K562 (cell line): Measurements from ENCODE around the gene MAML1. TPM values are rescaled to one million over a fixed set of nuclear protein-coding genes. Genes with fewer than 3 reads are reported as not detected.

Experiments
- ARID2 ChIP-seq: fragments of 450-650 bp; IDR thresholded peaks from 2 replicates; pipeline ENCODE4 v1.6.1; 2017; ENCODE audit warnings: antibody characterized with exemption, mild to moderate bottlenecking
- CBFB ChIP-seq: sonication (generic); formaldehyde crosslinking; IDR thresholded peaks from 2 replicates; pipeline ENCODE4 v1.4.0; 2020; ENCODE audit warnings: mild to moderate bottlenecking, missing genetic modification reagents
- CBX8 ChIP-seq: fragments of 200-600 bp; sonication (generic); IDR thresholded peaks from 2 replicates; pipeline ENCODE4 v1.6.1; 2012; ENCODE audit warnings: borderline replicate concordance, mixed run types, low read depth, mild to moderate bottlenecking, moderate library complexity, mixed read lengths, low read length, control low read depth, inconsistent platforms; ENCODE audit not compliant: poor library complexity, severe bottlenecking; ENCODE audit errors: extremely low read depth
- CHD1 ChIP-seq: fragments of 200-600 bp; sonication (generic); IDR thresholded peaks from one replicate; pipeline ENCODE4 v1.6.1; 2012; ENCODE audit warnings: mild to moderate bottlenecking, moderate library complexity, low read length, inconsistent platforms
- CHD4 ChIP-seq: fragments of 200-600 bp; sonication (generic); IDR thresholded peaks from 3 replicates; pipeline ENCODE4 v1.6.1; 2012; ENCODE audit warnings: low read depth, mild to moderate bottlenecking, mixed read lengths, low read length, inconsistent platforms; ENCODE audit not compliant: insufficient read depth, insufficient replicate concordance, poor library complexity, severe bottlenecking
- DPF2 ChIP-seq: fragments of 450-650 bp; IDR thresholded peaks from 2 replicates; pipeline ENCODE4 v1.6.1; 2016
- FOSL1 ChIP-seq: fragments of 200-800 bp; sonication (Bioruptor generic); conservative IDR thresholded peaks from 2 replicates; pipeline ENCODE4 v1.6.1; 2016; ENCODE audit warnings: missing genetic modification characterization, missing compliant biosample characterization
- FOXP1 ChIP-seq: sonication (generic); formaldehyde crosslinking; IDR thresholded peaks from 2 replicates; pipeline ENCODE4 v1.8.0; 2022; ENCODE audit warnings: mild to moderate bottlenecking, missing genetic modification reagents
- HMGXB4 ChIP-seq: sonication (generic); formaldehyde crosslinking; IDR thresholded peaks from 2 replicates; pipeline ENCODE4 v1.8.1; 2023; ENCODE audit warnings: mild to moderate bottlenecking, missing genetic modification reagents
- MAFK ChIP-seq: IDR thresholded peaks from 2 replicates; pipeline ENCODE4 v1.6.1; 2011; ENCODE audit warnings: low read length, improper control_type of control experiment
- MCM5 ChIP-seq: fragments of 450-650 bp; IDR thresholded peaks from 2 replicates; pipeline ENCODE4 v1.6.1; 2016; ENCODE audit warnings: low read depth
- MCM7 ChIP-seq, 2 experiments: fragments of 450-650 bp; IDR thresholded peaks; 2 replicates each; pipeline ENCODE4 v1.6.1; 2016 to 2018
- NRF1 ChIP-seq, 2 experiments: fragments of 450-650 bp; IDR thresholded peaks in 1 of 2; conservative IDR thresholded peaks in 1 of 2; 2 replicates each; pipeline ENCODE4 v1.6.1; 2014; ENCODE audit warnings: mild to moderate bottlenecking in 2 of 2
- SREBF2 ChIP-seq: sonication (generic); formaldehyde crosslinking; IDR thresholded peaks from 2 replicates; pipeline ENCODE4 v1.4.0; 2020; ENCODE audit warnings: mild to moderate bottlenecking, missing genetic modification reagents
- TBP ChIP-seq: optimal IDR thresholded peaks from 2 replicates; pipeline ENCODE3; 2011; ENCODE audit warnings: low read depth, low read length, improper control_type of control experiment
- TCF3 ChIP-seq: sonication (generic); formaldehyde crosslinking; IDR thresholded peaks from 2 replicates; pipeline ENCODE4 v1.4.0; 2020; ENCODE audit warnings: mild to moderate bottlenecking, missing genetic modification reagents
- ZBTB7A ChIP-seq: IDR thresholded peaks from 2 replicates; pipeline ENCODE4 v1.6.1; 2011; ENCODE audit warnings: low read depth, mild to moderate bottlenecking, low read length, moderate library complexity, borderline replicate concordance; ENCODE audit not compliant: control insufficient read depth
- ZFP1 ChIP-seq: fragments of 450-650 bp; formaldehyde crosslinking; IDR thresholded peaks from 2 replicates; pipeline ENCODE4 v1.4.0; 2020; ENCODE audit warnings: mild to moderate bottlenecking, mixed read lengths
- ZKSCAN1 ChIP-seq: fragments of 150-350 bp; IDR thresholded peaks from 2 replicates; pipeline ENCODE4 v1.6.1; 2016; ENCODE audit warnings: low read depth, low read length
- ZNF140 ChIP-seq: fragments of 250-450 bp; sonication (Bioruptor Pico); IDR thresholded peaks from 2 replicates; pipeline ENCODE4 v1.8.0; 2021; ENCODE audit warnings: moderate library complexity, mild to moderate bottlenecking, inconsistent platforms
- ZNF143 ChIP-seq: sonication (generic); formaldehyde crosslinking; IDR thresholded peaks from 2 replicates; pipeline ENCODE4 v1.9.0; 2022; ENCODE audit warnings: mild to moderate bottlenecking, missing genetic modification reagents
- ZNF717 ChIP-seq: fragments of 250-450 bp; sonication (Bioruptor Pico); IDR thresholded peaks from 2 replicates; pipeline ENCODE4 v1.5.0; 2021
- ZSCAN29 ChIP-seq: fragments of 450-650 bp; IDR thresholded peaks from 2 replicates; pipeline ENCODE4 v1.6.1; 2017
- polyA plus RNA-seq, 8 experiments: library from polyadenylated mRNA; depleted of rRNA in 4 of 8; stranded (reverse) in 5 of 8; unstranded in 3 of 8; fragments of >200 nt; fragmentation: Nextera tagmentation in 2 of 8; fragmentation: Illumina TruSeq in 1 of 8; extraction: Ambion mirVana in 2 of 8; extraction: Trizol in 1 of 8; gene quantifications; 2 replicates each; pipeline versions ENCODE4 v1.2.1 to v1.2.3, GENCODE V29; 2011 to 2014; ENCODE audit warnings: inconsistent platforms in 1 of 8, missing spikeins in 1 of 8
- total RNA-seq, 7 experiments: library from RNA; depleted of rRNA in 6 of 7; stranded (reverse); fragments of >200 nt in 6 of 7; fragmentation: Illumina TruSeq in 2 of 7; extraction: Trizol in 2 of 7; gene quantifications; 2 replicates each; pipeline versions ENCODE4 v1.2.1 to v1.2.3, GENCODE V29; 2011 to 2021; ENCODE audit warnings: low replicate concordance in 1 of 7
- TF ChIP-seq, protein P1 (sequence below): conservative IDR thresholded peaks from 2 replicates; pipeline ENCODE4 v1.6.1; 2011; ENCODE audit warnings: low read depth, mild to moderate bottlenecking, low read length; ENCODE audit not compliant: control insufficient read depth
- TF ChIP-seq, protein P2 (sequence below): fragments of 450-650 bp; IDR thresholded peaks from 2 replicates; pipeline ENCODE4 v1.6.1; 2016
- TF ChIP-seq, protein P3 (sequence below): sonication (generic); formaldehyde crosslinking; IDR thresholded peaks from 2 replicates; pipeline ENCODE4 v1.8.1; 2023; ENCODE audit warnings: mild to moderate bottlenecking, missing genetic modification reagents

MAML1 gene
- total and polyA plus RNA-seq, 9 of the 15 experiments (the other 6 are each of a cell fraction or from before 2014, with no cell fraction given): 0.32 to 18.4 (median 7.0) TPM

DNA sequence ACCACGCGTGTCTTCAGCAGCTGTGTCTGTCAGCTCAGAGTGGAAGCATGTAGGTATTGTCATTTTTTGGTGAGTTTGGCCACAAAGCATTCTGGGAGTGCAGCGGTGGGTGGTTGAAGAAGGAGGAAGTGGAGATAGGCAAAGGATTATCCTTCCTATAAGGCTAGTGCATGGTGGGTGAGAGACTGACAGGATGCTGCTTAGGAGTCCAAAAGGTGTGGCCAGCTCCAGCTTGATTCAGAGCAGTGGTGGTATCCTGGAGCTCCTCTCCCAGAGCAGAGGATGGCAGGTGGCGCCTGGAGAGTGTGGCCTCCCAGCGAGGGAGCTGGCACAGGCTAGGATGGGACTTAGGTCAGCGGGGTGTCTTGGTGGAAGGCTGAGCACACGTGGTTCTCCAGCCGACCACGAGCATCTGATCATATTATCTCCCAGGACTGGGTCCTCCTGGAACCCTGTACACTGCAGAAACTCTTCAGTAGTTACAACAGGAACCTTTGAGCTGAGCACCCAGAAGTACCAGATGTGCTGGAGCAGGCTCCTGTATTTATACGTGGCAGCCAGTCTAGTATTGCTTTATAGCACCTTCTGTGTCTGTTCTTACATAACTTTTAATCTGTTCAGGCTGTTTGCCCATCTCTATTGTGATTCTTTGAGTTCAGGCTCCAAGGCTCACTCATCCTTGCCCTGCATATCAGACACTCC is 29.6 kb downstream of the MAML1 start (continued):
- no peak for TF ChIP-seq ZKSCAN1
- TF ChIP-seq DPF2: 0 out of 2 replicates have a peak, but pooled peaks have one; percentile 22
- TF ChIP-seq TBP: no peak
- no peak for TF ChIP-seq HMGXB4 (CRISPR knock-in tag)
- TF ChIP-seq MCM7 (IDR thresholded peaks at IDR 0.05): no peak
- TF ChIP-seq ZSCAN29: no peak
- TF ChIP-seq ZNF143 (CRISPR knock-in tag): peak; percentile 71
- TF ChIP-seq MCM5: no peak
- TF ChIP-seq ZBTB7A: no peak
- TF ChIP-seq TCF3 (CRISPR knock-in tag): peak; percentile 8; the same call in 1 of the 2 replicates
- TF ChIP-seq FOXP1 (CRISPR knock-in tag): no peak
- no peak for TF ChIP-seq MAFK
- TF ChIP-seq ZNF717: no peak
- TF ChIP-seq CBX8: no peak
- no peak for TF ChIP-seq CHD4
- TF ChIP-seq CHD1: no peak
- TF ChIP-seq, protein P1, sequence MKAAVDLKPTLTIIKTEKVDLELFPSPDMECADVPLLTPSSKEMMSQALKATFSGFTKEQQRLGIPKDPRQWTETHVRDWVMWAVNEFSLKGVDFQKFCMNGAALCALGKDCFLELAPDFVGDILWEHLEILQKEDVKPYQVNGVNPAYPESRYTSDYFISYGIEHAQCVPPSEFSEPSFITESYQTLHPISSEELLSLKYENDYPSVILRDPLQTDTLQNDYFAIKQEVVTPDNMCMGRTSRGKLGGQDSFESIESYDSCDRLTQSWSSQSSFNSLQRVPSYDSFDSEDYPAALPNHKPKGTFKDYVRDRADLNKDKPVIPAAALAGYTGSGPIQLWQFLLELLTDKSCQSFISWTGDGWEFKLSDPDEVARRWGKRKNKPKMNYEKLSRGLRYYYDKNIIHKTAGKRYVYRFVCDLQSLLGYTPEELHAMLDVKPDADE: no peak
- no peak for TF ChIP-seq ZNF140 (CRISPR knock-in tag)
- no peak for TF ChIP-seq FOSL1
- TF ChIP-seq ARID2: no peak
- TF ChIP-seq CBFB (CRISPR knock-in tag): no peak
- no peak for TF ChIP-seq ZFP1 (CRISPR knock-in tag)
- TF ChIP-seq, protein P2, sequence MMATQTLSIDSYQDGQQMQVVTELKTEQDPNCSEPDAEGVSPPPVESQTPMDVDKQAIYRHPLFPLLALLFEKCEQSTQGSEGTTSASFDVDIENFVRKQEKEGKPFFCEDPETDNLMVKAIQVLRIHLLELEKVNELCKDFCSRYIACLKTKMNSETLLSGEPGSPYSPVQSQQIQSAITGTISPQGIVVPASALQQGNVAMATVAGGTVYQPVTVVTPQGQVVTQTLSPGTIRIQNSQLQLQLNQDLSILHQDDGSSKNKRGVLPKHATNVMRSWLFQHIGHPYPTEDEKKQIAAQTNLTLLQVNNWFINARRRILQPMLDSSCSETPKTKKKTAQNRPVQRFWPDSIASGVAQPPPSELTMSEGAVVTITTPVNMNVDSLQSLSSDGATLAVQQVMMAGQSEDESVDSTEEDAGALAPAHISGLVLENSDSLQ: peak; percentile 65
- TF ChIP-seq, protein P3, sequence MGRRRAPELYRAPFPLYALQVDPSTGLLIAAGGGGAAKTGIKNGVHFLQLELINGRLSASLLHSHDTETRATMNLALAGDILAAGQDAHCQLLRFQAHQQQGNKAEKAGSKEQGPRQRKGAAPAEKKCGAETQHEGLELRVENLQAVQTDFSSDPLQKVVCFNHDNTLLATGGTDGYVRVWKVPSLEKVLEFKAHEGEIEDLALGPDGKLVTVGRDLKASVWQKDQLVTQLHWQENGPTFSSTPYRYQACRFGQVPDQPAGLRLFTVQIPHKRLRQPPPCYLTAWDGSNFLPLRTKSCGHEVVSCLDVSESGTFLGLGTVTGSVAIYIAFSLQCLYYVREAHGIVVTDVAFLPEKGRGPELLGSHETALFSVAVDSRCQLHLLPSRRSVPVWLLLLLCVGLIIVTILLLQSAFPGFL (CRISPR knock-in tag): no peak
- TF ChIP-seq SREBF2 (CRISPR knock-in tag): no peak
- 0 out of 4 replicates have a peak, but pooled peaks of 1 of the 2 experiments have one; percentile 11 for TF ChIP-seq NRF1 (conservative IDR thresholded peaks at IDR 0.05 in 1 of 2, IDR thresholded peaks at IDR 0.05 in 1 of 2)
